Right lobe of liver (tissue), 4 donors: ENCODE measurements around the gene RGS11.

Experiments used
- CTCF ChIP-seq, 4 donors: fragments of 200-600 bp in 3 of 4; fragments of 450-650 bp in 1 of 4; IDR thresholded peaks; one replicate each; pipeline versions ENCODE4 v1.5.1 to v1.8.0; 2016 to 2022; ENCODE audit warnings: antibody characterized with exemption in 4 of 4, mild to moderate bottlenecking in 2 of 4
- POLR2A ChIP-seq: fragments of 450-650 bp; IDR thresholded peaks from one replicate; pipeline ENCODE4 v1.6.1; 2017; ENCODE audit warnings: antibody characterized with exemption, mild to moderate bottlenecking
- donor health status: DM: no; HTN: no; CAD: no.
- donor health status: DM: no; HTN: no; CAD: no.
- donor health status: DM: no; HTN: yes; CAD: no.

- TF ChIP-seq CTCF (IDR thresholded peaks at IDR 0.05) (no peak), POLR2A (no peak)
These were observed 22.1 kb upstream of the RGS11 start for GRCh38 chr16:297832-298231.
